Measurements from ENCODE around the gene ME3.

DNA sequence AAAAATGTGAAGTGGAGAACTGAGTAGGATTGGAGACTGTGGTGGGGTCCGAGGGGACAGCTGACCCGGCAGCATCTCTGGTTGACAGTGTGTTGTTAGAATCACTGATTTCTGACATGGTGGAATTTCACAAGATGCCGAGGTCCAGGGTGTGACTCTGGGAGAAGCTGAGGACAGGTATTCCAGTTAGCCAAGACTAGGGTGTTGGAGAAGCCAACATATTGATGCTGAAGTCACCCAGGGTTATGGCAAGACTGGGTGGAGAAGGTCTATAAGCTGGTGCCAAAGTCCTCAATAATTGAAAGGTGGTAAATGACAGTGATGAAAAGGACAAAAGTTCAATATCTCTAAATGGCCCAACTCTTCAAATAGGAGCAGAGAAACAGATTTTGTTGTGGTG lies 86.1 kb downstream of the ME3 start:
- TF ChIP-seq, protein P1, sequence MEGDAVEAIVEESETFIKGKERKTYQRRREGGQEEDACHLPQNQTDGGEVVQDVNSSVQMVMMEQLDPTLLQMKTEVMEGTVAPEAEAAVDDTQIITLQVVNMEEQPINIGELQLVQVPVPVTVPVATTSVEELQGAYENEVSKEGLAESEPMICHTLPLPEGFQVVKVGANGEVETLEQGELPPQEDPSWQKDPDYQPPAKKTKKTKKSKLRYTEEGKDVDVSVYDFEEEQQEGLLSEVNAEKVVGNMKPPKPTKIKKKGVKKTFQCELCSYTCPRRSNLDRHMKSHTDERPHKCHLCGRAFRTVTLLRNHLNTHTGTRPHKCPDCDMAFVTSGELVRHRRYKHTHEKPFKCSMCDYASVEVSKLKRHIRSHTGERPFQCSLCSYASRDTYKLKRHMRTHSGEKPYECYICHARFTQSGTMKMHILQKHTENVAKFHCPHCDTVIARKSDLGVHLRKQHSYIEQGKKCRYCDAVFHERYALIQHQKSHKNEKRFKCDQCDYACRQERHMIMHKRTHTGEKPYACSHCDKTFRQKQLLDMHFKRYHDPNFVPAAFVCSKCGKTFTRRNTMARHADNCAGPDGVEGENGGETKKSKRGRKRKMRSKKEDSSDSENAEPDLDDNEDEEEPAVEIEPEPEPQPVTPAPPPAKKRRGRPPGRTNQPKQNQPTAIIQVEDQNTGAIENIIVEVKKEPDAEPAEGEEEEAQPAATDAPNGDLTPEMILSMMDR (IDR thresholded peaks at IDR 0.05), result no peak
- TF ChIP-seq POLR2A (IDR thresholded peaks at IDR 0.05), result no peak

All from right lobe of liver (tissue), 4 donors.